Stimulated activated CD8-positive, alpha-beta memory T cell treated with anti-CD3 and anti-CD28 coated beads, Interleukin-7, amount 100 ng/mL, for 4 hours (primary cell): ENCODE measurements around the gene RRAD.

ENCODE experiments used
- DNase-seq, 2 donors: peaks; one replicate each; pipeline ENCODE4 v3.0.0-alpha.2; 2020; ENCODE audit warnings: low read depth in 2 of 2

The RRAD gene

DNA sequence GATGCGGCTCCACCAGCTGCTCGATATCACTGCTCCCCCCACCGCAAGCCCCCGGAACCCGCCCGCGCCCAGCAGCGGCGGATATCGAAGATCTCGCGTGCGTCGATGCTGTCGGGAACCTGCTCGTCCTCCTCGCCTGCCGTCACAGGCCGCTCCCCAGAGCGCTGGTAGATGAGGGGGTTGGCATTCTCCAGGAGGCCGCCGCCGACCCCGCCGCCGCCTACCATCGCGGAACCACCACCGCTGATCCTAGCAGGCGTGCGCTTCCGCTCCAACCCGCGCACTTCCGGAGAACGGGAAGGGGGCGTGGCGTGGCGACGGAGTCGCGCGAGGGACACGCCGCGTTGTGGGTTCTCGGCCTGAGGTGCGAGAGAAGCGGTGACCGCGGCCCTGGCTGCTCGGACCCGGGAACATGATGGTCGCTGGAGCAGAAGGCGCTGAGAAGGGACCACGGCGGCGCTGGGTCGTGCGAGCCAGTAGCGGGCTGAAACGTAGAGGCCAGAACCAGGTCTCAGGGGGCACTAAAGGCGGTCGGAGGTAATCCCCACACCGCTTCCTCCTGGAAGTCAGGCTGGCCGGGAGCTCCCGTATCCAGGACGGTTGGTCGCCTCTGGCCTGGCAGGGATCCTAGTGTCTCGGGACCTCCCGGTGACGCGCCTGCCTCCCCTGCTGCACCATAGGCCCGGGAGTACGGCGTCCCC lies 9.0 kb upstream of the RRAD start, which contains the start of gene CIAO2B:
Gene CIAO2B, minus strand, starts transcription at position 265 of the 701 bp plus-strand sequence. Its CDS starts 38 bp downstream, at position 227.
- DNase-seq, result peak; percentile 76 to 84

GRCh38 chr16:66933776-66934137 lies 8.4 kb upstream of the RRAD start:
- peak; percentile 51 for DNase-seq

- DNase-seq, result no peak
These were observed 6.7 kb upstream of the RRAD start for GRCh38 chr16:66932076-66932475.

- no peak for DNase-seq
These were observed 6.3 kb upstream of the RRAD start for GRCh38 chr16:66931665-66932064.

DNA sequence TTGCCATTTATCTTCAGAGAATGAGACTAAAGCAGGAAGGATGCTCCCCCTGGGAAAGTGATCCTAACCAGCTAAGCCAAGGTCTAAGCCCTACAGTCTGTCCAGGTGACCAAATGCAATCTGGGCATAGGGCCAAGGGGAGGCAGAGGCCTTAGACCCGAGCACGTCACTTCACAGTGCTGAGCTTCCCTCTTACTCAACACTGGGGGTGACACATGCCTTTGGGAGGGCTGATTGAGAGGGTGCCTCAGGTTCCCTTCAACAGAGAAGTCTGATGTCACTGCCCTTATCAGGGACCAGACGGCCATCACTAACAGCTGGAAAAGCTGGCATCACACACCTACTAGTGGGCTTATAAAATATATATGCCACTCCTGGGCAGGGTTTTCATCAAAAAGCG lies 4.9 kb upstream of the RRAD start:
- DNase-seq, result no peak

DNA sequence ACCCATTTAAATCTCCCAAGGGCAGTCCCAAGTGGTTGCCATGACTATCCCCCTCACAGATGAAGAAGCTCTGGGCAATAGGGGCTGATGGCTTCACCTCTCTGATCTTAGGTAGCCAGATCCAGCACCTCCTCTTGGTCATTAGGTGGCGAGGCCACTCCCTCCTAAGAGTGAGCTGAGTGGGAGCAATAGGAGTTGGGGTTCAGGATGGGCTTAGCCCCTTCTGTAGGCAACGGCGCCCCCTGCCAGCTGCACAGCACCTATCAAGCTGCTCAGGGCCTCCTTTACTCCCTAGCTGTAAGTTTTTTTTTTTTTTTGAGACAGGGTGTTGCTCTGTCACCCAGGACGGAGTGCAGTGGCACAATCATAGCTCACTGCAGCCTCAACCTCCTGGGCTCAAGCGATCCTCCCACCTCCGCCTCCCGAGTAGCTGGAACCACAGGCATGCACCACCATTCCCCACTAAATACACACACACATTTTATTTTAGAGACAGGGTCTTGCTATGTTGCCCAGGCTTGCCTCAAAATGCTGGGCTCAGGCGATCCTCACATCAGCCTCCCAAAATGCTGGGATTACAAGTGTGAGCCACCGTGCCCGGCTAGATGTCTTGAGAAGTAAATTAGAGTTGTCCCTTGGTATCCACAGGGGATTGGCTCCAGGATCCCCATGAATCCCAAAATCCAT lies 3.5 kb upstream of the RRAD start:
- peak in 1 of 2 donors; percentile 17 for DNase-seq

DNA sequence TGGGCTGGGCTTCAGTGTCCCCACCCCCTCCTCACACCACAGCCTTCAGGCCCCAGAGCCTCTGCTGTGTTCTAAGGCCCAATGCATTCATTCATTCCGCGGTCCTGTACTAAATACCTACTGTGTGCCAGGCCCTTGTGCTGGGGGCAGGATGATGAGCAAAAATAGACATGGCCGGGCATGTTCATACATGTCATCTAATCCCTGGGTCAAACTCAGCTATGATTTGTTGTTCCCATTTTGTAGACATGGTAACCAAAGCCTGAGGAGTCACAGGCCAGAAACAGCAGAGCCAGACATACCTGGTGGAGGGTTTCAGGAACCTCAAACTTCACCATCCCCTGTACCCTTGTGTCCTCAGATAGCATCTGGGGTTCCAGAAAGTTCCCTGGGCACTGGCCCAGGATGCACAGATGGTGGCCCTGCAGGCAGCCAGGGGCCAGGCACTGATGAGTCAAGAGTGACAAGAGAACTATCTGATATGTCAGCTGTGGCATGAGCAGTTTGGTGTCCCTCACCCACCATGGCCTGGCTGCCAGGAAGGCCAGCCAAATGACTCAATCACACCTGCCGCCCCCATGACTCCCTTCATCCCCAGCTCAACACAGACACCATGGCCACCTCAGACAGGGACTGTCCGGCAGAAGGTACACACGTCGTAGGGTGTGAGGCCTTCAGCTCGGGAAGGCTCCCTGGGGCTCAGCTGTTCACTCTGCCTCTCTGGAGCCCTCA lies 2.7 kb upstream of the RRAD start:
- DNase-seq, result no peak

- no peak for DNase-seq
These were observed 1.7 kb upstream of the RRAD start for GRCh38 chr16:66926961-66927436.

DNA sequence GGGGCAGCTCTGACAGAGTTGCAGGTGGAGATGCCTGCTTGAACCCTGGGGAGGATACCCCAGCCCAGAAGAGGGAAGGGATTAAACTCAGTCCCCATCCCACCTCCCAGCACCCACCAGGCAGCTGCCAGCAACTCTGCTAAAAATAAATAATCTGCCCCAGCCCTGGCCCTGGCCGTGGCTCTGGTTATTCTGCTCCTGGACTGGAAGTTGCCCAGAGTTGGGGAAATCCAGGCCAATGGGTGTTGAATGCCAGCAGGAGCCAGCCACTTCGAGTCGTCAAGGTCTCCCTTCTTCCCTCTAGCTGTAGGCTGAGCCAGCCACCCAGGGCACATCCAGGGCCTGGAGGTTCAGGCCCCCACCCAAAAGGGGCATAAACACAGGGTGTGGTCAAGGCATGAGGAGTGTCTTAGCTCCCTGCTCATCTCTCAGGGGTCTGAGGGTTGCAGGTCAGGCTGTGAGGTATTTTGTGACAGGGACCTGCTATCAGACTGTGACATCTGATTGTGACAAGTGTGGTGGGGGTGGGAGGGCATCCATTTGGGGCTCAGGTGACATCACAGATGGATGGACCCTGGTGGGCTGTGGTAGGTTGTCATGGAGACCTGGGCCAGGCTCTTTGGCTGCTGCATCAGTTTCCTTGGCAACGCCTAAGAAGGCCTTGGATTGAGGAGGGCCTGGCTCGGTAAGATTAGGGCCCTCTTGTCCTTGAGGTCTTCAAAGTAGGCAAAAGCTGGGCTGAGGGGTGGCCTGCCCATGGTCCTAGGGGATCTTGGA lies 1.0 kb upstream of the RRAD start:
- DNase-seq, result no peak

DNA sequence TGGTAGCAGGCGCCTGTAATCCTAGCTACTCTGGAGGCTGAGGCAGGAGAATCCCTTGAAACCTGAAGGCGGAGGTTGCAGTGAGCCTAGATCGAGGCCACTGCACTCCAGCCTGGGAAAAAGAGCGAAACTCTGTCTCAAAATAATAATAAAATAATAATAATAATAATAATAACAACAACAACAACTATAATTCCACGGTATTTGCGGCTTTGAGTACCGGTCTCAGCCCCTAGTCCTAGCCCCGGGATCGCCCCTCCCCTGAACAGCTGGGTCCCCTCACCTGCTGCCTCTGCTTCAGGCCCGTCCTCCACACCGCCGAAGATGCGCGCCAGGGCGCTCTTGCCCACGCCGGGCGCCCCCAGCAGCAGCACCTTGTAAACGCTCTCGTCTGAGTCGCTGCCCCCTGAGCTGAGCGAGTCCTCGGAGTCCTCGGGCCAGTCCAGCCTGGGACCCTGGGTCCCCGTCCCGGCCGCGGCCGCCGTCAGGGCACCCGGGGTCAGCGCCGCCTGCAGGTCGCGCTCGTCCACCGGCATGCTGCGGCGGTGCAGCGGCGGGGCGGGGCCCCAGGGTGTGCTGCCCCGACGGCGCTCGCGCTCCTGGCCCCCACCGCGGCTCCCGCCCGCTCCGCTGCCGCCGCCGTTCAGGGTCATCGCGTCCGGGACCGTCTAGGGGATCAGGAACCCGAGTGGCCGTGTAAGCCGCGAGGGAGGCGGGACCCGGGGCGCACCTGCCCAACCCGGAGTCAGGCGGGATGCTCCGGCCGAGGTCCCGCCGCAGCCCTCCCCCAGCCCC lies 611 bp downstream of the RRAD start:
- peak in 1 of 2 donors; percentile 27 for DNase-seq

DNA sequence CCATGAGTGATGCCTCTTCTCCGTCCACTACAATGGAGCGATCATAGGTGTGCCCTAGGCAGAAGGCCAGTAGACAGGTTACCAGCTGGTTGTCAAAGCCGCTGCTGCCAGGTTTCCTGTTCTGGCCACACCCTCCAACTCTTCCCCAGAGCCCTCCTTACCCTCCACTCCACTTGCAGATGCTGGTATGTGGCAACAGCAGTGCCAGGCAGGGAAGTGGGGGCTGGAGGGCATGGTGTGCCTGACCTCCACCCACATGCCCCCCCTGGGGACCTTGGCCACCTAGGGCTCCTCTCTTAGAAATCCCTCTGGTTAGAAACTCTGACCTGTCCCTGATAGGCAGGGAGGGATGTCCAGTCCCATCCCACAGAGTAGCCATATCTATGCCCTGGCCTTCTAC lies 1.5 kb downstream of the RRAD start:
- DNase-seq, result no peak

- no peak for DNase-seq
These were observed 2.0 kb downstream of the RRAD start for GRCh38 chr16:66923247-66923731.

DNA sequence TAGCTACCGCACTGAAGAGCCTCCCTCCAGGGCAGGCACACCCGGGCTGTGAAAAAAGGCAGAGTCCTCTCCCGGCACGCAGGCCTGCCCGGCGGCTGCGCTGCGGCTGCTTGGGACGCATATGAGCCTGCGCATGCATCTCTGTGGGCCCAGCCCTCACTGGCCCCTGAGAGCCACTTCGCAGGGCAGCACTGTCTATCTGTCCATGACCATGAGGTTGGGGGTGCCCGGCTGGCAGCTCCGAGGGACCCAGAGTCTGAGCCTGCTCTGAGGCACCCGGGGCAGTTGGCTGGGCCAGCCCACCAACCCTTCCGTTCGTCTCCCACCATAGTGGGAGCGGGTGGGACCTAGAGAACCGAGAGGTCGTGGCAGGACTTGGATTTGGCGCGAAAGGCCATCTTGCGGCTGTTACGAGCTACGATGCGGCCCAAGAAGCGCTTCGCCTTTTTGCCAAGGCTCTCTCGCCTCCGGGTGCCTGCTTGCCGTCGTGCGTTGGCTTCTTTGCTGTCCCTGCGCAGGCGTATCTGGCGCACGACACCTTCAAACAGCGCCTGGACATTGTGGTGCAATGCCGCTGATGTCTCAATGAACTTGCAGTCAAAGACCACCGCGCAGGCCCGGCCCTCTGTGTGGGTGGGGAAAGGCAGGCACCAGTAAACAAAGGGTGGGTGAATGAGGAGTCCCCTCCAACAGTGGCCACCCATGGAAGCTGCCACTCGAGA lies 3.4 kb downstream of the RRAD start:
- DNase-seq, result no peak

DNA sequence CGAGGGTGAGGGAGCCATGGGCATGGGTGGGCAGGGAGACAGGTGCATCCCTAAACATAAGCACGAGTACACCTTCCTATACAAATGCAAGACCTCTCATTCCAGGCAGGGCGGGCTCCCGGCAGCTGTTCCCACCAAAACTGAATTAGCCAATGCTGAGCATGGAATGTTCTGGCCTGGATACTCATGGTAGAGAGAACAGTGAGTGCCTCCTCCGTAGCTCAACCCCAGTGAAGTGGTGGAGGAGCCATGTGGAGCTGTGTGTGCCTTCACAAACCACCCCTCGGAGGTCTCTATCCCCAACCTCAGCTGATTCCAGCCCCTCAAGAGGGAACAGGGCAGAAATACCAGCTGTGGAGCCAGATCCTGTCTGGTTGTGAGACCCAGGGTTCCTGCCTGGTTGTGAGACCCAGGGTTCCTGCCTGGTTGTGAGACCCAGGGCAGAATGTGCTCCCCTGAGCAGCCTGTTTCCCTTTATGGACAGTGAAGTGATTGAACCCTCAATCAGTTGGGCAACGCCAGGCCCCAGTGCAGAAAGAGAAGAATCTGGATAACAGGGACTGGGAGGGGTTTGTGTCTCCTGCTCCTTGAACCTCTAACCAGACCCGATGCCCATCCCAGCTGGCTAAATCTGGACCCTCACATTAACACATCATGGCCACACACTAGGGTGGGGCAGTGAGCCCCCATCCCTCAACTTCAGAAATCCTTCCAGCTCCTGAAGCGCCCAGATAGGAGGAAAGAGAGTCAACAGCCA lies 4.2 kb downstream of the RRAD start:
- no peak for DNase-seq

DNA sequence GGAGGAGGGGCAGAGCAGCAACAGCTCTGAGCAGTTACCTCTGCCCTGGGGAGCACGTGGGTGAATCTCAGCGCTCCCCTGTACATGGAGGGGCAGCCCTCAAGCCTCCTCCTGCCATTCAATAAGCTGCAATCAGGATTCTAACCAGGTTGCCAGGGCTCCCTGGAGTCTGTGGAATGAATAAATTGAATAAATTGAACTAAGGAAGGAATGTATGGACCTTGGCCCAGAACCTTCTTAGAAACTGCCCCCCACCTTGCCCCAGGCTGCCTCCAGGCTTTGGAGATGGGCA lies 5.1 kb downstream of the RRAD start:
- DNase-seq, result no peak

DNA sequence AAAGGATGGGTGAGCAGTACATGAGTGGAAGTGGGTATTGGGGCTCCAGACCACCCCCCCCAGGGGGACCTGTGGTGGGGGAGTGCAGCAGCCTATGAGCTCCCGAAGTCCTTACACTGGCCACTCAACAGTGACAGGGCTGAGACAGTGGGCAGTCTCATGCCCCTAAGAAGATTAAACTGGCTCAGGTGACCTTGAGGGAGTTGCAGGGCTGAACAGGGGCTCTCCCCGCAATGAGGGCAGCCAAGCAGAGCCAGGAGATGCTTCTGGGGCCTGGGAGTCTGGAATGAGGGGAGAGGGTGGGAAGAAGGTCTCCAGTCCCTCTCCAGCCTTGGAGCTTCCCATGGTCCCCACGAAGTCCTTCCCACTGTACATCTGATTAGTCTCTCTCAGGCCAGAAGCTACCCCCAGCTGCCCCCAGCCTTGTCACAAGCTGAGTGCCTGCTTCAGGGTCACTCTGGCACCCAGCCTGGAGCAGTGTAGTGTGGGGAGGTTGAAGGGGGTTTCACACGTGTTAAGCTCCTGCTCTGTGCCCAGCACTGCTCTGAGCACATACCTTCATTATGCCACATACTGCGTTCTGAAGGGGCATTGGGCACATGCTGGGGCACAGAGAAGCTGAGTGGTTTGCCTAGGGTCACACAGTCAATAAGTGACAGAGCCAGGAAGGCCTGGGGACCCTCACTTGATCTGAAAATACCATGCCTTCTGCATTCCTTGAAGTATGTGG lies 5.6 kb downstream of the RRAD start:
- DNase-seq, result no peak

DNA sequence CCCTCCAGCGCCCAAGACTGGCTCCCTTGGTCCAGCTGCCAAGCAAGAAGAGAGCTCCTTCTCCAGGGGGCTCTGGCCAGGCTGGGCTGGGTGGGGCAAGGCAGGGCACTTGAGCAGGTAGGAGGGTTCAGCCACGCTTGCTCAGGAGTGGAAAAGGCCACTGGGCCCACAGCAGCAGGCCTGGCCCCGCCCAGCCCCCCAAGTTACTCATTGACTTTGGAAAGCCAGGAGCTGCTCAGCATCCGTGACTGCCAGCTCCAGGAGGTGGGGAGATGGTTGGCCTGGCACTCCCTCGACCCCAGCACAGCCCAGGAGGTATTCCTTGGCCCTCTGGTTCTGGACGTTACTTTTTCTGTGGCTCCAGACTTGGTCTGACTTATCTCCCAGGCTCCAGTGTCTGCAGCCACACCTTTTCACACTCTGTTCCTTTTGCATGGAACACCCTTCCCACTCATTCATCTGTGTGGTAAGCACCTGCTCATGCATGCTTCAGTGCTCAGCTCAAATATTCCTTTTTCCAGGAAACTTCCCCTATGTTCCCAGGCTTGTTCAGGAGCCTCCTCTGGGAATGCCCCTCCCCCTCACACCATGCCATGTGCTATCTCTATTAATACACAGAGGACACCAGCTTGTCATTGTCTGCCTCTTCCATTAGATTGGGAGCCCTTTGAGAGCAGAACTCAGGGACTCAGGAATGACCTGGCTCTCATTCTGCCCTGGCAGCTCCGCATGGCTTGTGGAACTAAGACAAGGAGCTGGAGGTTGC lies 6.3 kb downstream of the RRAD start, which contains the start of gene CDH16:
Gene CDH16, minus strand, starts transcription at position 83 of the 766 bp plus-strand sequence. CDS start 820 bp downstream, outside the sequence.
- no peak for DNase-seq

- no peak for DNase-seq
These were observed 7.0 kb downstream of the RRAD start for GRCh38 chr16:66918355-66918754.
